OCI-LY1 (cell line): ENCODE data around the gene GABRD.

Experiments
- EZH2 ChIP-seq: fragments of 200-600 bp; sonication (generic), shearing (Covaris generic); IDR thresholded peaks from 2 replicates; pipeline ENCODE4 v1.8.0; 2017; ENCODE audit warnings: borderline replicate concordance, mixed run types, mild to moderate bottlenecking, antibody characterized with exemption, low read length, moderate library complexity, mixed read lengths
- TF ChIP-seq, protein P1 (sequence below): fragments of 200-600 bp; sonication (generic), shearing (Covaris generic); IDR thresholded peaks from 2 replicates; pipeline ENCODE4 v1.5.1; 2017; ENCODE audit warnings: mild to moderate bottlenecking, antibody characterized with exemption, low read length, moderate library complexity, mixed read lengths

DNA sequence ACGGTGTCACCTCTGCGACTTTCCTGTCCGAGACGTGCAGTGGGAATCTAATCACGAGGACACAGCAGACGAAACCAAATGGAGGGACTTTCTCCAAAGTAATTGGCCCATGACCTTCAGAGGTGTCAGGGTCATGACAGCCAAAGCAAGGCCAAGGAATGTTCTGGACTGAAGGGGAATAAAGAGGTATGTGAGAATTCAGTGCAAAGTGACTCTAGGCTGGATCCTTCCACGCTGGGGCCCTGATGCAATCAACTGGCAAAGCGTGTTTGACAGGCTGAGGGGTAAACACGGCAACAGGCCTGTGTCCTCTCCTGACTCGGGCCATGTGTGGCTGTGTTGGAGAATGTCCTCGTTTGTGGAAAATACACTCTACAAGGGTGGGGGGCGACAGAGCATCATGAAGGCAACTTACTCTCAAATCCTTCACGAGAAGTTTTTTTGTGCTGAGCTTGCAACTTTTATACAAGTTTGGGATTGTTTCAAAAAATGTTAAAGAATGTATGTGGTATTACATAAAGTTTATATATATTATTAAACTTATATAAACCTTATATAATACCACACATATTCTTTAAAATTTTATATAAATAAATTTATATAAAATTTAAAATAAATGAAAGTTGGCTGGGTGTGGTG lies 17.3 kb upstream of the GABRD start:
- TF ChIP-seq, protein P1, sequence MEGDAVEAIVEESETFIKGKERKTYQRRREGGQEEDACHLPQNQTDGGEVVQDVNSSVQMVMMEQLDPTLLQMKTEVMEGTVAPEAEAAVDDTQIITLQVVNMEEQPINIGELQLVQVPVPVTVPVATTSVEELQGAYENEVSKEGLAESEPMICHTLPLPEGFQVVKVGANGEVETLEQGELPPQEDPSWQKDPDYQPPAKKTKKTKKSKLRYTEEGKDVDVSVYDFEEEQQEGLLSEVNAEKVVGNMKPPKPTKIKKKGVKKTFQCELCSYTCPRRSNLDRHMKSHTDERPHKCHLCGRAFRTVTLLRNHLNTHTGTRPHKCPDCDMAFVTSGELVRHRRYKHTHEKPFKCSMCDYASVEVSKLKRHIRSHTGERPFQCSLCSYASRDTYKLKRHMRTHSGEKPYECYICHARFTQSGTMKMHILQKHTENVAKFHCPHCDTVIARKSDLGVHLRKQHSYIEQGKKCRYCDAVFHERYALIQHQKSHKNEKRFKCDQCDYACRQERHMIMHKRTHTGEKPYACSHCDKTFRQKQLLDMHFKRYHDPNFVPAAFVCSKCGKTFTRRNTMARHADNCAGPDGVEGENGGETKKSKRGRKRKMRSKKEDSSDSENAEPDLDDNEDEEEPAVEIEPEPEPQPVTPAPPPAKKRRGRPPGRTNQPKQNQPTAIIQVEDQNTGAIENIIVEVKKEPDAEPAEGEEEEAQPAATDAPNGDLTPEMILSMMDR = no peak
- TF ChIP-seq EZH2 = no peak
